HPDE6-E6E7 (cell line): Measurements from ENCODE around the gene CADM1.

Experiments
- DNase-seq: peaks from one replicate; pipeline ENCODE4 v3.0.0; 2011; ENCODE audit warnings: missing footprints; ENCODE audit errors: extremely low spot score

The CADM1 gene

GRCh38 chr11:115352805-115353485 is 151.3 kb downstream of the CADM1 start:
- no peak for DNase-seq

- DNase-seq = no peak
Observed at GRCh38 chr11:115349335-115350017, 154.7 kb downstream of the CADM1 start.

- no peak for DNase-seq
Observed at GRCh38 chr11:115348416-115348815, 155.8 kb downstream of the CADM1 start.

DNA sequence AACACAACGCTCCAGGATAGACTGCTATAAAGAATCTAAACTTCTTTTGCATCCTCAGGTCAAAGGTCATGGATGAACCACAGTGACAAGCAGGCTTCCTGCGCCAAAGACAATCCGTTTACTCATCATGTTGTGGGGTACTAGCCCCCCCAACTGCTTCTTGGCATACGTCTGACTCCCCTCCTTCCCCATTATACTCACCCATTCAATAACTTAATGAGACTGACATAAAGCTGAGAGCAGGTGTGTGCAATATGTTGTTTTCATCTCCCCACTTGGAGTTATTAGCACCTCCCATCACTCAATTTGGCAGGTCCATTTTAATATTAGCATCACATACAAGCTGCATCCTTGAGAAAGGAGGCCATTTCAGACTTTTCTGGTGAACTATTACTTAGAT is 157.1 kb downstream of the CADM1 start:
- no peak for DNase-seq

GRCh38 chr11:115345840-115346239 is 158.4 kb downstream of the CADM1 start:
- DNase-seq = no peak

- DNase-seq = no peak
Observed at GRCh38 chr11:115345361-115345760, 158.9 kb downstream of the CADM1 start.

GRCh38 chr11:115344846-115345245 is 159.4 kb downstream of the CADM1 start:
- no peak for DNase-seq

- no peak for DNase-seq
Observed at GRCh38 chr11:115342142-115342541, 162.1 kb downstream of the CADM1 start.

GRCh38 chr11:115340874-115341273 is 163.3 kb downstream of the CADM1 start:
- DNase-seq = no peak

- no peak for DNase-seq
Observed at GRCh38 chr11:115338476-115338875, 165.7 kb downstream of the CADM1 start.

GRCh38 chr11:115334932-115335788 is 169.1 kb downstream of the CADM1 start:
- DNase-seq = no peak

GRCh38 chr11:115333949-115334348 is 170.3 kb downstream of the CADM1 start:
- DNase-seq = no peak

DNA sequence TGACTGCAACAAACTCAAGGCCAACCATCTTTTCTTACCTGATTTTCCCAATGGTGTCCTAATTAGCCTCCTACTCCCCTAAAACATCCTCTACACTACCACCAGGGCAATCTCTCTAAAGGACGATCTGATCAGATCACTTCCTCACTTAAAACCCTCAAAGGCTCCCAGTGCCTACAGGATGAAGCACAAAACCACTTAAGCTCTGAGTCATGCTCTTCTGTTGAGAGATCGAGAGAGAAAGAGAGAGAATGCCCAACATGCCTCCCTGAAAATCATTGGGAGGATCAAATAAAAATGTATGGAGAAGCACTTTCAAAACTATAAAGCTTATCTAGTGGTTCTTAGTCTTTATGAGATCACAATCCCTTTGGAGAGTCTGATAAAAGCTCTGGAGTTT is 171.1 kb downstream of the CADM1 start:
- no peak for DNase-seq

- no peak for DNase-seq
Observed at GRCh38 chr11:115330684-115331482, 173.3 kb downstream of the CADM1 start.

- DNase-seq = no peak
Observed at GRCh38 chr11:115326526-115326925, 177.7 kb downstream of the CADM1 start.

GRCh38 chr11:115325523-115325922 is 178.7 kb downstream of the CADM1 start:
- no peak for DNase-seq

DNA sequence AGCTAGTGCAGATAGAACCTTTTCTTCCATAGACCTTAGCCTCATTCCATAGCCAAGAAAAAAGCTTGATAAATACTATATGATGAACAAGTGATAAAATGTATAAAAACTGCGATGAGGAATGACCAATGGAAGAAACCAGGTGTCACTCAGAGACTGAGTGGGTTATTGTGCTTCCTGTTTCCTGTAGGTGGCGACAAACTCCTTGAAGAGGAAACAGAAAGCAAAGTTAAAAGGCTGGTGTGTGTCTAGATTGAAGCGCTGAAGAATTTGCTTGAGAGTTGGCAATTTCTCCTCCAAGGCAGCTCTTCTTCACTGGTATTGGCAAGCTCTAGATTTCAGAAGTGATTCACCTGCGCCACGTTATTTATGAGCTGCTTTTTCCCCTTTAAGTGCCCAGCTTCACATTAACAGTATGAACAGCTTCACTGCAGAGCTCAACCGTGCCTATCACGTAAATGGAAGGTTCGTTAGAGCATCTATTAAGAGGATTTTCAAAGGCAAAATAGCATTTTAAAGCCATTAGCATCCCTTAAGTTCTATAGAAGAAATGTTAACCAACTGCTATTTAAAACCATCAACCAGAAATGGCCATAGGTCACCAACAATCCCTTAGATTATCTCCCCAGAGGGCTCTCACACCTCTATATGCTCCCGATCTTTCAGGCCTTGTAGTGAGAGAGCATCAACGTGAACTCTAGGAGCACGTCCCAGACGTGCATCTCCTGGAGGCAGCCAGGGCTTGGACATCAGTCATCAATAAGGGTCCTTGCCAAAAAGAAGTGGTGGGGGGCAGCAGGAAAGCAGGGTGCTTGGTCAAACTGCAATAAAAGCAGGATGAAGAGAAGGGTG is 179.4 kb downstream of the CADM1 start:
- DNase-seq = no peak

- no peak for DNase-seq
Observed at GRCh38 chr11:115322553-115323203, 181.5 kb downstream of the CADM1 start.

- no peak for DNase-seq
Observed at GRCh38 chr11:115321605-115322289, 182.5 kb downstream of the CADM1 start.
